Smooth muscle cell (in vitro differentiated cells): ENCODE measurements around the gene CC2D1A. TPM values are rescaled to one million over a fixed set of nuclear protein-coding genes. Genes with fewer than 3 reads are reported as not detected.
A peak's percentile ranks its signal among the peaks of the same experiment; 100 is the strongest.

Experiments
- DNase-seq: peaks from one replicate; lab custom pipeline; 2025; ENCODE audit not compliant: unreplicated experiment; lab: John Stamatoyannopoulos, UW
- H2AFZ ChIP-seq: fragments of 200-600 bp; sonication (generic); 2 replicates; pipeline ENCODE4 v1.6.0; 2016; ENCODE audit warnings: antibody characterized with exemption, low read depth, mild to moderate bottlenecking
- H3F3A ChIP-seq: fragments of 200-600 bp; sonication (generic); 2 replicates; pipeline ENCODE4 v1.6.0; 2017; ENCODE audit warnings: antibody characterized with exemption, low read depth
- H3K27ac ChIP-seq: fragments of 200-600 bp; sonication (generic); 2 replicates; pipeline ENCODE4 v1.5.1; 2016; ENCODE audit warnings: low read depth, mild to moderate bottlenecking
- H3K27me3 ChIP-seq: fragments of 200-600 bp; sonication (generic); 2 replicates; pipeline ENCODE4 v1.6.1; 2016; ENCODE audit warnings: low read depth, mild to moderate bottlenecking
- H3K36me3 ChIP-seq: fragments of 200-600 bp; sonication (generic); 2 replicates; pipeline ENCODE4 v1.5.1; 2016; ENCODE audit warnings: low read depth
- H3K4me1 ChIP-seq: fragments of 200-600 bp; sonication (generic); 2 replicates; pipeline ENCODE4 v1.5.1; 2016; ENCODE audit warnings: low read depth
- H3K4me2 ChIP-seq: fragments of 200-600 bp; sonication (generic); 2 replicates; pipeline ENCODE4 v1.6.0; 2016; ENCODE audit warnings: mild to moderate bottlenecking
- H3K4me3 ChIP-seq: fragments of 200-600 bp; sonication (generic); 2 replicates; pipeline ENCODE4 v1.5.1; 2016; ENCODE audit warnings: mild to moderate bottlenecking
- H3K79me2 ChIP-seq: fragments of 200-600 bp; sonication (generic); 2 replicates; pipeline ENCODE4 v1.6.0; 2016; ENCODE audit warnings: low read depth, mild to moderate bottlenecking
- H3K9ac ChIP-seq: fragments of 200-600 bp; sonication (generic); 2 replicates; pipeline ENCODE4 v1.6.0; 2016; ENCODE audit warnings: low read depth
- H3K9me3 ChIP-seq: fragments of 200-600 bp; sonication (generic); replicated peaks from 2 replicates; pipeline ENCODE4 v1.5.1; 2016; ENCODE audit warnings: low read depth
- H4K20me1 ChIP-seq: fragments of 200-600 bp; sonication (generic); 2 replicates; pipeline ENCODE4 v1.6.0; 2016; ENCODE audit warnings: low read depth
- WGBS: methylation state at CpG from one replicate; pipeline ENCODE4 v1.1.7; 2016; ENCODE audit warnings: low lambda C conversion rate; 5-methylcytosine and 5-hydroxymethylcytosine counted together
- polyA plus RNA-seq: library from polyadenylated mRNA; unstranded; fragments of >200 nt; fragmentation: Nextera tagmentation; extraction: Ambion mirVana; gene quantifications from 2 replicates; pipeline ENCODE4 v1.2.1, GENCODE V29; 2016
- total RNA-seq: library from RNA; depleted of rRNA; stranded (reverse); fragments of >200 nt; gene quantifications from 2 replicates; pipeline ENCODE4 v1.2.3, GENCODE V29; 2014
- TF ChIP-seq, protein P1 (sequence below): fragments of 200-600 bp; sonication (generic); IDR thresholded peaks from 2 replicates; pipeline ENCODE4 v1.5.1; 2017; ENCODE audit warnings: borderline replicate concordance, mild to moderate bottlenecking, antibody characterized with exemption; ENCODE audit not compliant: insufficient read depth, poor library complexity, severe bottlenecking

CC2D1A gene
- total and polyA plus RNA-seq, 2 experiments from 2014 or later: 8.0 to 26.3 TPM

DNA sequence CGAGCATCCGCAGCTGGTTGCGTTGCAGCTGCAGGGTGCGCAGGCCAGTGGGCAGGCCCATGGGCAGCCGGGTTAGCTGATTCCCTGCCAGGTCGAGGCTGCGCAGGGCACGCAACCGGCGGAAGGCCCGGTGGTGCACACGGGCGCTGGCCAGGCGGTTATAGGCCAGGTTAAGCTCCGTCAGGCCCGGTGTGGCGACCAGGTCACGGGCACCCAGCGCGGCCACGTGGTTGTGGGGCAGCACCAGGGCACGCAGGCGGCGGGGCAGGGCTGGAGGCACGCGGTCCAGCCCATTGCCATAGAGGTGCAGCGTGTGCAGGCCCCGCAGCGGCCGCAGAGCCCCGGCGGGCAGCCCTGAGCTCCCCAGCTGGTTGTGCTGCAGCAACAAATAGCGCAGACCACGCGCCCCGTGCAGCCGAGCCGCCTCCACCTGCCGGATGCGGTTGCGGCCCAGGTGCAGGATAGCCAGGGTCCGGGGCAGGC, 27.0 kb downstream of the CC2D1A start:
- WGBS: 97% methylated on average over 42 of the region's 42 CpGs
- H3K27me3 ChIP-seq: no peaks in the 10 kb centered on the region
- no peaks in the 10 kb centered on the region for H3F3A ChIP-seq
- no peaks in the 10 kb centered on the region for H3K79me2 ChIP-seq
- H3K4me1 ChIP-seq: peaks cover 8% of the 10 kb centered on the region
- H2AFZ ChIP-seq: no peak overlapping the region
- no peak overlapping the region for H3K9ac ChIP-seq
- H3K9me3 ChIP-seq: no peaks in the 10 kb centered on the region
- H3K27ac ChIP-seq: no peak overlapping the region
- TF ChIP-seq, protein P1, sequence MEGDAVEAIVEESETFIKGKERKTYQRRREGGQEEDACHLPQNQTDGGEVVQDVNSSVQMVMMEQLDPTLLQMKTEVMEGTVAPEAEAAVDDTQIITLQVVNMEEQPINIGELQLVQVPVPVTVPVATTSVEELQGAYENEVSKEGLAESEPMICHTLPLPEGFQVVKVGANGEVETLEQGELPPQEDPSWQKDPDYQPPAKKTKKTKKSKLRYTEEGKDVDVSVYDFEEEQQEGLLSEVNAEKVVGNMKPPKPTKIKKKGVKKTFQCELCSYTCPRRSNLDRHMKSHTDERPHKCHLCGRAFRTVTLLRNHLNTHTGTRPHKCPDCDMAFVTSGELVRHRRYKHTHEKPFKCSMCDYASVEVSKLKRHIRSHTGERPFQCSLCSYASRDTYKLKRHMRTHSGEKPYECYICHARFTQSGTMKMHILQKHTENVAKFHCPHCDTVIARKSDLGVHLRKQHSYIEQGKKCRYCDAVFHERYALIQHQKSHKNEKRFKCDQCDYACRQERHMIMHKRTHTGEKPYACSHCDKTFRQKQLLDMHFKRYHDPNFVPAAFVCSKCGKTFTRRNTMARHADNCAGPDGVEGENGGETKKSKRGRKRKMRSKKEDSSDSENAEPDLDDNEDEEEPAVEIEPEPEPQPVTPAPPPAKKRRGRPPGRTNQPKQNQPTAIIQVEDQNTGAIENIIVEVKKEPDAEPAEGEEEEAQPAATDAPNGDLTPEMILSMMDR: no peak
- no peaks in the 10 kb centered on the region for H4K20me1 ChIP-seq
- H3K4me2 ChIP-seq: no peak overlapping the region
- no peak overlapping the region for H3K4me3 ChIP-seq
- no peak for DNase-seq
- no peaks in the 10 kb centered on the region for H3K36me3 ChIP-seq

DNA sequence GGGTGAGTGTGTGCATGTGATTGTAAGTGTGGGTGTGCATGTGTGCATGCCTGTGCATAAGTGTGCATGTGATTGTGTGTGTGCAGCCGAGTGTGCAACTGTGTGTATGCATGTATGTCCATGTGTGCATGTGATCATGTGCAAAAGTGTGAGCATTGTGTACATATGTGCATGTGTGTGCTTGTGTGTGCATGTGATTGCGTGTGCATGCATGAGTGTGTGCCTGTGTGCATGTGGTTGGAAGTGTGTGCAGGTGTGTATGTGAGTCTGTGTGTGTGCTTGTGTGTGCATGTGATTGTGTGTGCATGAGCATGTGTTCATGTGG, 28.7 kb downstream of the CC2D1A start:
- Histone ChIP-seq H3K9ac (no peak overlapping the region), H3K9me3 (no peaks in the 10 kb centered on the region), H2AFZ (no peak overlapping the region), H3K4me2 (no peak overlapping the region), H3K4me1 (peaks cover 8% of the 10 kb centered on the region), H4K20me1 (no peaks in the 10 kb centered on the region), H3K36me3 (no peaks in the 10 kb centered on the region), H3K4me3 (no peak overlapping the region), H3K79me2 (no peaks in the 10 kb centered on the region), H3F3A (no peaks in the 10 kb centered on the region), H3K27me3 (no peaks in the 10 kb centered on the region), H3K27ac (no peak overlapping the region)
- no peak for DNase-seq
- TF ChIP-seq, protein P1: no peak
- 100% methylated on average over 2 of the region's 2 CpGs for WGBS

DNA sequence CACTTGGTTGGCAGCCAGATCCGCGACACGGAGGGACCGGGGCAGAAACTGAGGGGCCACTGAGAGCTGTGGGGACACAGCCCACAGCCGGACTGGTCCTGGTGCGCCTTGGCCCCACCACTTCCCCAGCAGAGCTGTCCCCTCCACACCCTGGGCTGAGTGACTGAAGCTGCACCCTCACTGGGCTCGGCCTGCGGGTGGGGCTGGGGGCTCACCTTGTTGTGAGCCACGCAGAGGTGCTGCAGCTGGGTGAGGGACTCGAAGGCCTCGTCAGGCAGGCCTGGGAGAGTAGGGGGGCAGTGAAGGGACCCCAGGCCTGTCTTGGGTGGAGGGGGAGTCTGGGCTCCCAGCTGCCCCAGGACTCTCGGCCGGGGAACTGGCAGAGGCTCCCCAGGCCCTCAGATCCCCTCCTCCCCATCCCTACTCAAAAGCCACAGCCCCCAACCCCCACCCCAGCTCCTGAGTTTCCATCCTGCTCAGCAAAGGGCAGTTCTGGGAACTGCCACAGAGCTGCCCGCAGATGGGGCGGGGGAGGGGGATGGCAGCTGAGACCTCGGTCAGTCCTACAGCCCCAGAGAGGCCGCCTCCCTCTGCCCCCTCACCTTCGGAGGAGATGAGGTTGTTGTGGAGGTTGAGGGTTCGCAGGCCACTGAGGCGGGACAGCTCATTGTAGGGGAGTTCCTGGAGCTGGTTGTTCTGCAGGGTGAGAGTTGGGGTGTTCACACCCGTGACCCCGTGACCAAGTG, 29.9 kb downstream of the CC2D1A start:
- peak overlapping the region; percentile 68 for H3K4me2 ChIP-seq

More for the DNA sequence above, 29.9 kb downstream of the CC2D1A start:
- 73% methylated on average over 19 of the region's 22 CpGs for WGBS
- Histone ChIP-seq H4K20me1 (no peaks in the 10 kb centered on the region), H3K9me3 (no peaks in the 10 kb centered on the region), H3F3A (no peaks in the 10 kb centered on the region), H3K27me3 (no peaks in the 10 kb centered on the region), H3K4me1 (peaks cover 8% of the 10 kb centered on the region), H3K79me2 (no peaks in the 10 kb centered on the region), H3K9ac (no peak overlapping the region), H3K27ac (no peak overlapping the region), H3K36me3 (no peaks in the 10 kb centered on the region), H2AFZ (no peak overlapping the region), H3K4me3 (no peak overlapping the region)
- TF ChIP-seq, protein P1: no peak
- DNase-seq: no peak
